ENCODE data around the gene FOXP1.

FOXP1 gene

GRCh38 chr3:71271596-71271995, 311.9 kb downstream of the FOXP1 start:
- H3K9ac ChIP-seq (ENCODE audit: low read length in 2 of 2) = no peak overlapping the region
- no peak overlapping the region for H3K27ac ChIP-seq (ENCODE audit: low read length)
- H3K9me3 ChIP-seq (ENCODE audit: control insufficient read depth in 2 of 2, low read length in 2 of 2) = no peaks in the 10 kb centered on the region
- H3K4me3 ChIP-seq (ENCODE audit: low read length in 2 of 2) = no peak overlapping the region
- no peaks in the 10 kb centered on the region for H3K36me3 ChIP-seq (ENCODE audit: control insufficient read depth in 2 of 2, insufficient read depth in 2 of 2, low read length in 2 of 2)
- H3K4me1 ChIP-seq (ENCODE audit: control insufficient read depth, insufficient read depth, low read length) = no peaks in the 10 kb centered on the region
- no peaks in the 10 kb centered on the region for H3K27me3 ChIP-seq (ENCODE audit: control insufficient read depth in 1 of 2, insufficient read depth in 2 of 2, low read length in 2 of 2)

DNA sequence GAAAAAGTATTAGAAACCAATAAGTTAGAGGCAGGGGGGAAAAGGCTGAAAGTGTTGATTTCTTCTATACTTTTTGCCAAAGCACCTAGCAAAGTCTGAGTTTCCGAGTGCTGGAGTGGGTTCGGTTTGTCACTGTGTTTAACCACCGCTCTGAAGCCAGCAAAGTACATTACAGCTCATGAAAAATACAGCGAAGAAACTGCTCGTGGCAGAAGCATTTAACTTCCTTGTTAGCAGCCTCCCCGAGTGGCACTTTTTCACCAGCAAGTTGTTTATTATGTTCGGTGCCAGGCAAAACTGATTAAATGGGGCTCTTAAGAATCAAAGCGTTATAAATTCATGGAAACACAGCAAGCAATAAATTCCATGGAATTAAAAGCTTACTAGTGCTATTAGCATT, 313.6 kb downstream of the FOXP1 start:
- Histone ChIP-seq H3K9me3 (ENCODE audit: control insufficient read depth in 2 of 2, low read length in 2 of 2) (no peaks in the 10 kb centered on the region), H3K9ac (ENCODE audit: low read length in 2 of 2) (peak overlapping the region in 1 of 2 donors; percentile 0), H3K27ac (ENCODE audit: low read length) (peak overlapping the region; percentile 42)

GRCh38 chr3:71268462-71268999, 315.0 kb downstream of the FOXP1 start:
- Histone ChIP-seq H3K27ac (ENCODE audit: low read length) (no peak overlapping the region), H3K4me1 (ENCODE audit: control insufficient read depth, insufficient read depth, low read length) (no peaks in the 10 kb centered on the region), H3K9me3 (ENCODE audit: control insufficient read depth in 2 of 2, low read length in 2 of 2) (no peaks in the 10 kb centered on the region), H3K9ac (ENCODE audit: low read length in 2 of 2) (no peak overlapping the region), H3K27me3 (ENCODE audit: control insufficient read depth in 1 of 2, insufficient read depth in 2 of 2, low read length in 2 of 2) (no peaks in the 10 kb centered on the region), H3K4me3 (ENCODE audit: low read length in 2 of 2) (no peak overlapping the region), H3K36me3 (ENCODE audit: control insufficient read depth in 2 of 2, insufficient read depth in 2 of 2, low read length in 2 of 2) (no peaks in the 10 kb centered on the region)

More for the DNA sequence above, 313.6 kb downstream of the FOXP1 start:
- no peaks in the 10 kb centered on the region for H3K27me3 ChIP-seq (ENCODE audit: control insufficient read depth in 1 of 2, insufficient read depth in 2 of 2, low read length in 2 of 2)
- H3K4me1 ChIP-seq (ENCODE audit: control insufficient read depth, insufficient read depth, low read length) = no peaks in the 10 kb centered on the region
- no peaks in the 10 kb centered on the region for H3K36me3 ChIP-seq (ENCODE audit: control insufficient read depth in 2 of 2, insufficient read depth in 2 of 2, low read length in 2 of 2)
- peak overlapping the region in 1 of 2 donors; percentile 3 for H3K4me3 ChIP-seq (ENCODE audit: low read length in 2 of 2)

- H3K27ac ChIP-seq (ENCODE audit: low read length) = no peak overlapping the region
- H3K9ac ChIP-seq (ENCODE audit: low read length in 2 of 2) = no peak overlapping the region
- no peak overlapping the region for H3K4me3 ChIP-seq (ENCODE audit: low read length in 2 of 2)
- H3K36me3 ChIP-seq (ENCODE audit: control insufficient read depth in 2 of 2, insufficient read depth in 2 of 2, low read length in 2 of 2) = no peaks in the 10 kb centered on the region
- no peaks in the 10 kb centered on the region for H3K27me3 ChIP-seq (ENCODE audit: control insufficient read depth in 1 of 2, insufficient read depth in 2 of 2, low read length in 2 of 2)
- no peaks in the 10 kb centered on the region for H3K9me3 ChIP-seq (ENCODE audit: control insufficient read depth in 2 of 2, low read length in 2 of 2)
- peaks cover 3% of the 10 kb centered on the region for H3K4me1 ChIP-seq (ENCODE audit: control insufficient read depth, insufficient read depth, low read length)
Measured at GRCh38 chr3:71266875-71267274, 316.7 kb downstream of the FOXP1 start.

- no peak overlapping the region for H3K27ac ChIP-seq (ENCODE audit: low read length)
- H3K27me3 ChIP-seq (ENCODE audit: control insufficient read depth in 1 of 2, insufficient read depth in 2 of 2, low read length in 2 of 2) = no peaks in the 10 kb centered on the region
- H3K36me3 ChIP-seq (ENCODE audit: control insufficient read depth in 2 of 2, insufficient read depth in 2 of 2, low read length in 2 of 2) = no peaks in the 10 kb centered on the region
- no peak overlapping the region for H3K9ac ChIP-seq (ENCODE audit: low read length in 2 of 2)
- H3K4me1 ChIP-seq (ENCODE audit: control insufficient read depth, insufficient read depth, low read length) = peaks cover 3% of the 10 kb centered on the region
- H3K4me3 ChIP-seq (ENCODE audit: low read length in 2 of 2) = no peak overlapping the region
- no peaks in the 10 kb centered on the region for H3K9me3 ChIP-seq (ENCODE audit: control insufficient read depth in 2 of 2, low read length in 2 of 2)
Measured at GRCh38 chr3:71265365-71265915, 318.1 kb downstream of the FOXP1 start.

GRCh38 chr3:71264840-71265239, 318.7 kb downstream of the FOXP1 start:
- H3K4me3 ChIP-seq (ENCODE audit: low read length in 2 of 2) = no peak overlapping the region
- H3K9me3 ChIP-seq (ENCODE audit: control insufficient read depth in 2 of 2, low read length in 2 of 2) = no peaks in the 10 kb centered on the region
- no peaks in the 10 kb centered on the region for H3K36me3 ChIP-seq (ENCODE audit: control insufficient read depth in 2 of 2, insufficient read depth in 2 of 2, low read length in 2 of 2)
- peaks cover 3% of the 10 kb centered on the region for H3K4me1 ChIP-seq (ENCODE audit: control insufficient read depth, insufficient read depth, low read length)
- no peak overlapping the region for H3K9ac ChIP-seq (ENCODE audit: low read length in 2 of 2)
- H3K27me3 ChIP-seq (ENCODE audit: control insufficient read depth in 1 of 2, insufficient read depth in 2 of 2, low read length in 2 of 2) = no peaks in the 10 kb centered on the region
- no peak overlapping the region for H3K27ac ChIP-seq (ENCODE audit: low read length)

DNA sequence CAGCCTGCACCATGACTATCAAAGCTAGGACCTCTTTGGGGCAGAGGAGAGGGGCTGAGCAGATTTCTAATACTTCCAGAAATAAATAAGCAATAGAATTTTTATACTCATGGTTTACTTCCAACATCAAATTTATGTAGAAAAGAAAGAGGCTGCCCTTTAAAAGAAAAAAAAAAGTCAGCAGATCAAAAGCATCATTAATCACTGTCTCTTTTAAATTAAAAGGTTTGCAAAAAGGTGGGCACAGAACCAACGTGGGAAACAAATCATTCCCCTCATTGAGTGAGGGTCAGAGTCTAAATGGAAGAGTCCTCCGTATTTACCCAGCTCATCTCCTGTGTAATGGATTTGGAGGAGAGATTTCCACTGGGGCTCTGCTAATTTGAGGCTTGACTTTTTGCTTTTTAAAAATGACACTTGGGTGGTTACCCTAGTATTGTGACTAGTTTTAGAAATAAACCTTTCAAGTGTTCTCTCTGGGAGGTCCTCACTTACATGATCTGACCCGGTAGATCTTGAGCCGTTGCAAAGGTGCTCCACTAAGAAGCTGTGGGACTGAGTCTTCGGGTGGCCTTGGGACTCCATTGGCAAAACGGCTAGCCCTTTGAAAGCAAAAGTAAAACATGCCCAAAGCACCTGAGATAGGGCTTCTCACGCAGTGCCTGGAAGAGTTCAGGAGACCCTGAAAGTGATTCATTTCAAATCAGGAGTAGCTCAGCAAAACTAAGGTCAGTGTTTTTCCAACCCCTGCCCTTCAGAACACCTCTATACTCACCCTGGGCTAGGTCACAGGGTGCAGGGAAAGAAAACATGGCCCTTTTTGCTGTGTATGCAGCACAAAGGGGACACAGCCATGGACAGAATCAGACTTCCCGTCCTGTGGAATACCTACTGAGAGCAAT, 320.9 kb downstream of the FOXP1 start:
- H3K27me3 ChIP-seq (ENCODE audit: control insufficient read depth in 1 of 2, insufficient read depth in 2 of 2, low read length in 2 of 2) = no peaks in the 10 kb centered on the region
- H3K27ac ChIP-seq (ENCODE audit: low read length) = peak overlapping the region; percentile 31
- H3K4me3 ChIP-seq (ENCODE audit: low read length in 2 of 2) = peak overlapping the region in 1 of 2 donors; percentile 15
- H3K9me3 ChIP-seq (ENCODE audit: control insufficient read depth in 2 of 2, low read length in 2 of 2) = no peaks in the 10 kb centered on the region
- H3K36me3 ChIP-seq (ENCODE audit: control insufficient read depth in 2 of 2, insufficient read depth in 2 of 2, low read length in 2 of 2) = no peaks in the 10 kb centered on the region
- peaks cover 8% of the 10 kb centered on the region for H3K4me1 ChIP-seq (ENCODE audit: control insufficient read depth, insufficient read depth, low read length)
- no peak overlapping the region for H3K9ac ChIP-seq (ENCODE audit: low read length in 2 of 2)

- H3K27ac ChIP-seq (ENCODE audit: low read length) = no peak overlapping the region
- H3K27me3 ChIP-seq (ENCODE audit: control insufficient read depth in 1 of 2, insufficient read depth in 2 of 2, low read length in 2 of 2) = no peaks in the 10 kb centered on the region
- H3K36me3 ChIP-seq (ENCODE audit: control insufficient read depth in 2 of 2, insufficient read depth in 2 of 2, low read length in 2 of 2) = no peaks in the 10 kb centered on the region
- no peak overlapping the region for H3K9ac ChIP-seq (ENCODE audit: low read length in 2 of 2)
- no peak overlapping the region for H3K4me3 ChIP-seq (ENCODE audit: low read length in 2 of 2)
- H3K4me1 ChIP-seq (ENCODE audit: control insufficient read depth, insufficient read depth, low read length) = peaks cover 8% of the 10 kb centered on the region
- no peaks in the 10 kb centered on the region for H3K9me3 ChIP-seq (ENCODE audit: control insufficient read depth in 2 of 2, low read length in 2 of 2)
Measured at GRCh38 chr3:71260782-71261181, 322.7 kb downstream of the FOXP1 start.

DNA sequence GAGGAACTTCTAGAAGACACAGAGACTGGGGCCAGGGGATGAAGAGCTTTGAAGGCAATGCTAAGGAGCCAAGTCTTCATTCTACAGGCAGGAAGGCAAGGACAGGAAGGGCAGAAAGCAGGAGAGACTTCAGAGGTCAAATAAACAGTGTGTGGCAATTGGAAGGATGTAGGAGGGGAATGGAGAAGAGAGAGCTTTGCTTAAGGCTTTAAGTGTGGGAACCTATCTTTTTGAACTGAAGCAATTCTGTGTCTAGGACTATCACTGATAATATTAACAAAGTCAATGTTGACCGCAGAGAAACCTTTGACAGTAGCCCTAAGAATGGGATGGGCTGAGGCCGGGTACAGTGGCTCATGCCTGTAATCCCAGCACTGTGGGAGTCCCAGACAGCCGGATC, 325.0 kb downstream of the FOXP1 start:
- no peak overlapping the region for H3K4me3 ChIP-seq (ENCODE audit: low read length in 2 of 2)
- no peaks in the 10 kb centered on the region for H3K9me3 ChIP-seq (ENCODE audit: control insufficient read depth in 2 of 2, low read length in 2 of 2)
- H3K4me1 ChIP-seq (ENCODE audit: control insufficient read depth, insufficient read depth, low read length) = peaks cover 14% of the 10 kb centered on the region
- H3K36me3 ChIP-seq (ENCODE audit: control insufficient read depth in 2 of 2, insufficient read depth in 2 of 2, low read length in 2 of 2) = no peaks in the 10 kb centered on the region
- no peak overlapping the region for H3K27ac ChIP-seq (ENCODE audit: low read length)
- H3K27me3 ChIP-seq (ENCODE audit: control insufficient read depth in 1 of 2, insufficient read depth in 2 of 2, low read length in 2 of 2) = no peaks in the 10 kb centered on the region
- no peak overlapping the region for H3K9ac ChIP-seq (ENCODE audit: low read length in 2 of 2)

GRCh38 chr3:71258116-71258515, 325.4 kb downstream of the FOXP1 start:
- H3K4me1 ChIP-seq (ENCODE audit: control insufficient read depth, insufficient read depth, low read length) = peaks cover 14% of the 10 kb centered on the region
- H3K9ac ChIP-seq (ENCODE audit: low read length in 2 of 2) = no peak overlapping the region
- H3K9me3 ChIP-seq (ENCODE audit: control insufficient read depth in 2 of 2, low read length in 2 of 2) = no peaks in the 10 kb centered on the region
- no peak overlapping the region for H3K27ac ChIP-seq (ENCODE audit: low read length)
- H3K36me3 ChIP-seq (ENCODE audit: control insufficient read depth in 2 of 2, insufficient read depth in 2 of 2, low read length in 2 of 2) = no peaks in the 10 kb centered on the region
- H3K4me3 ChIP-seq (ENCODE audit: low read length in 2 of 2) = no peak overlapping the region
- no peaks in the 10 kb centered on the region for H3K27me3 ChIP-seq (ENCODE audit: control insufficient read depth in 1 of 2, insufficient read depth in 2 of 2, low read length in 2 of 2)

GRCh38 chr3:71255498-71255897, 328.0 kb downstream of the FOXP1 start:
- H3K27ac ChIP-seq (ENCODE audit: low read length) = no peak overlapping the region
- H3K9ac ChIP-seq (ENCODE audit: low read length in 2 of 2) = no peak overlapping the region
- H3K36me3 ChIP-seq (ENCODE audit: control insufficient read depth in 2 of 2, insufficient read depth in 2 of 2, low read length in 2 of 2) = no peaks in the 10 kb centered on the region
- peaks cover 11% of the 10 kb centered on the region for H3K4me1 ChIP-seq (ENCODE audit: control insufficient read depth, insufficient read depth, low read length)
- H3K27me3 ChIP-seq (ENCODE audit: control insufficient read depth in 1 of 2, insufficient read depth in 2 of 2, low read length in 2 of 2) = no peaks in the 10 kb centered on the region
- H3K9me3 ChIP-seq (ENCODE audit: control insufficient read depth in 2 of 2, low read length in 2 of 2) = no peaks in the 10 kb centered on the region
- H3K4me3 ChIP-seq (ENCODE audit: low read length in 2 of 2) = no peak overlapping the region

Data from stomach smooth muscle (tissue), 2 donors.